ENCODE results near the gene SH3TC2.

Gene SH3TC2

GRCh38 chr5:149056616-149057165, 6.2 kb downstream of the SH3TC2 start:
- DNase-seq = no peak

- DNase-seq = no peak
These were observed 8.4 kb downstream of the SH3TC2 start for GRCh38 chr5:149054416-149054815.

DNA sequence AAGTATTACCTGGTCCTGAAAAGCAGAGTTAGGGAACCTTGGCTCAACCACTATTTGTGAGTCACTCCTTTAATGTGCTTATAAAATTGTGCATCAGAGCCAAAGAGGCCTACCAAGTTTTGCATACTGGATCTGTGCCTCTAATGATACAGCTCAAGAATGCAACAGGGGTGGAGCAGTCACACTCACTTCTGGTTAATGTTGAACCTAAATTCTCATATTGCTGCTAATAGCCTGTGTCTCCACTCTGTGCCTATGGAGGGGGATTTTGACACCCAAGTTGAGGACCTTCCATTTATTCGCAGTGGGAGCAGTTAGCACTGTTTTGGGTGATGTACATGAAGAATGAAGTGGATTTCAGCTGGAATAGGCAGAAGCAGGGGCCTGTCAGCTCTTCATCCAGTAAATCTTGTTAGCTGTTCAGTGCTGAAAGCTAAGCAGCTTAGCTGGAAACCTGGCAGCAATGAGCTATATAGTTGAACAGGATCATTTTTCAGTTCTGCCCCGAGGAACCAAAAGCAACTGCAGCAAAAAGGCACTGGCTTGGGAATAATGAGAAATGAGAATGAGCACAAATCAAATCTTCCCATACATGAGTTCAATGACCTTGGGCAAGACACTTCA, 9.7 kb downstream of the SH3TC2 start:
- no peak for DNase-seq

GRCh38 chr5:149049371-149049781, 13.5 kb downstream of the SH3TC2 start:
- no peak for DNase-seq

GRCh38 chr5:149048811-149049210, 14.1 kb downstream of the SH3TC2 start:
- DNase-seq = no peak

GRCh38 chr5:149047462-149047861, 15.4 kb downstream of the SH3TC2 start:
- no peak for DNase-seq

- DNase-seq = no peak
These were observed 16.5 kb downstream of the SH3TC2 start for GRCh38 chr5:149046196-149046829.

DNA sequence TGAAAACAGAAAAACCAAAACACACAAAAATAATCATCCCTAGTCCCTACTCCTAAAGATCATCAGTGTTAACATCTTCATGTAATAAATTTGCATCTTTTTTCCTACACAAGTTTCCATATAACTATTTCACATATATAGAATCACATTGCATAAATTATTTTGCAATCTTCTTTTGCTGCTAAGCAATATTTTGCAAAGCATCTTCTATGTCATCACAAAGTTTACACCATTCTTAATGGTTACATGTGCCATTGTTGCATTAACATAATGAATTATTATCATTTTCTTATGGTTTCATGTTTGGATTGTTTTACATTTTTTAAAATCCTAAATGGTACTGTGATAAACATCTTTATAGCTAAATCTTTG, 17.8 kb downstream of the SH3TC2 start:
- no peak for DNase-seq

- no peak for DNase-seq
These were observed 18.3 kb downstream of the SH3TC2 start for GRCh38 chr5:149044453-149045088.

DNA sequence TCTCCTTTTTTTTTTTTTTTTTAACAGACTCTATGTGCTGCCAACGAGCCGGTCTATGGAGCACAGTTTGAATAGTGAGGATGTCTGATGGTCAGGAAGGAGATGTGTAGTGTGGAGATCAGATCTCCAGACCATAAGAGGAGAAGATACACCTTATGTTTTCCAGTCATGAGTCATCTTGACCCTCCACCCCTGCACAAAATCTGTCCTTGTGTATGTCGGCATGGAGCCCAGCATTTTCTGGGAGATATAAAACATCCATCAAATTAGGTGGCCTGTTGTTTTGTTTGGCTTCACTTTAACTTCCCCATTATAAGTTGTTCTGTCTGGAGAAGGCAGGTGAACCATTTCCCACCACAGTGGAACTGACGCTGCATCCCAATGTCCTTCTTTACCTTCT, 19.2 kb downstream of the SH3TC2 start:
- no peak for DNase-seq

- DNase-seq = no peak
These were observed 20.0 kb downstream of the SH3TC2 start for GRCh38 chr5:149042865-149043264.

DNA sequence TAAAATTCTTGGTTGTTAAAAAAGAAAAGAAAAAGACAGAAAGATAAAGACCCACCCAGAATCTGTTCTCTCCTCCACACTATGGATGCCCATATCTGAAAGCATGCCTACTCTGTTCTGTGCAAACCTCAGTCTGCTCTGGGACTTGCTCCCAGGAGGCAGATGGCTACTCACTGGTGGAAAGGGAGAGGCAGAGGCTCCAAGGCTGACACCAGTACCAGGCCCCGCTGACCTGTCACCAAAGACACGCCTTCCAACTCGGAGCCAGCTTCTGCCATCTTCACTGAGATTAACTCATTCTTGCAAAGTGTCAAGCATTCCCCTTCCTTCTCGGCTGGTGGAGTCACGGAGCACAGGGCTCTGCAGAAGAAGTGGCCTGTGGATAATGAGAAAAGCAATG, 21.6 kb downstream of the SH3TC2 start:
- DNase-seq = no peak

- DNase-seq = no peak
These were observed 22.4 kb downstream of the SH3TC2 start for GRCh38 chr5:149040421-149040820.

DNA sequence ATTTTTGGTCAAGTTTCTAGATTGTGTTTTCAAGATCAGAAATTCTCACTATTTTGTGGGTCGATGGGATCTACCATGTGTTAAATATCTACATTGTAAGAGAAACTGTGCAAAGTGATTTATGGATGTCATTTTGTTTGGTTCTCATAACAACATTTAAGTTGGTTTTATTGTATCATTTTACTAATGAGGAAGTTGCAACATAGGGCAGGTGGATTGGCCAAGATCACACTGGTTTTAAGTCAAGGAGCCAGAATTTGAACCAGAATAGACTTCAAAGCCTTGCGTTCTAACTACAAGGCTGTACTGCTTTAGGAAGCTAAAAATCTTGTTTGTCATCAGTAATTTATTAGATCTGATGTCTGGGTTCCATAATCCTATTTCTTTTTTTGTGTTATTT, 23.4 kb downstream of the SH3TC2 start:
- DNase-seq = no peak

GRCh38 chr5:149038336-149039080, 24.4 kb downstream of the SH3TC2 start:
- DNase-seq = no peak

DNA sequence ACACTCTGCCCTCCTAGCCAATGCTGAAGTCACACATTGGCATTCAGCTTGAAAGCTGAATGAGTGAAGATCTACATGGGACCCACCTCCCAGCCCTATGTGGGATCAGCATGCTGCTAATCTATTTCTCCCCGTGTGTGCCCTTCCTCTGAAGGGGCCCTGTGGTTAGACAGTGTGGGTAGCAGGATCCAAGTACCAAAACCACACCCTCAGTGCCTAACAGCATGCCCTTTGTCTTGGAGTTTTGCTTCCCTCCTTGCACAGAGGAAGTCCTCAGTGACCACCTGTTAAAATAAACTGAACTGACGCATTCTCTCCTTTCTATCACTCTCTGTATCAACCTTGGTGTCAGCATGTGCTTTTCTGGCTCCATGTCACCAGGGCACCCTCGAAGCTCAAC, 25.0 kb downstream of the SH3TC2 start:
- no peak for DNase-seq

DNA sequence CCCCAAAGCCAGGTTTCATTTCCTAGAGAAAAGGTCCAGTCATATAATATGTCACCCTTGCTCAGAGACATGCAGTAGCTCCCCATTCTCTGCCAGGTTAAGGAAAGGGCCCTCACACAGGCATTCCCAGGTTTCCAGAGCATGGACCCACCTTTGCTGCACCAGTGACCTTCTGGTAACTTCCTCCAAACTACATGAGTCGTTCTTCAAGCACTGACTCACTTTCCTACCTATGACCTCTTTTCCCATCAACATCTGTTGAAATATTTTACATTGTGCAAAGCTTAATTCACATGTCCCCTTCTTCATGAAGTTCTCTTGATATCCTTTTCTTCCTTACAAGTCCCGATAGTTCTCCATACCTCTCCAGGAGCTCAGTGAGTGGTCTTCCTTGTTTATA, 25.9 kb downstream of the SH3TC2 start:
- no peak for DNase-seq

- no peak for DNase-seq
These were observed 26.7 kb downstream of the SH3TC2 start for GRCh38 chr5:149036168-149036567.

- peak; percentile 67 for DNase-seq
These were observed 27.5 kb downstream of the SH3TC2 start for GRCh38 chr5:149035372-149035790.

DNA sequence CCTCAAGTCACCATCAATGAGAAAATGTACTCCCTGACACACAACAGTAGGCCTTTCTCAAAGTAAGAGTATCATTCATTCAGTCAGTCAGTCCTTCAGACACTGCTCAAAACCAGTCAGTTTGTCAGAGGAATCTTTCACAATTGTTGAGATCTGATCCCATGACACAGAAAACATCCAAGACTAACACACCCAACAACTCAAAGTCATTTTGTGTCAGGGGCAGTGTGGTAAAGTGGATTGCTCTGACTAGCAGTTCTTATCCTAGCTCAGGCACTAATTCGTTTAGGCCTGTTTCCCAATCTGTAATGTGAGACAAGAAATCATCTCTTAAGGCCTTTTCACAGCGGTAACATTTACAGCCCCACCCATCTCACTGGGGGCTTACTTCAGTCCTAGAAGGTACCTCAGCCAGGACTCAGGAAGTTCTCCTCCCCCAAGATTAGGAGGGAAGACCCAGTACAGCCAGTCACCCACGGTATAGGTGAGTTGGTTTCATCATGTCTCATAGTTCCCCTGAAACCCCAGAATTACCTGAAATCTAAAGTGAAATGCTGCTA, 31.9 kb downstream of the SH3TC2 start:
- no peak for DNase-seq

GRCh38 chr5:149030392-149030791, 32.5 kb downstream of the SH3TC2 start:
- DNase-seq = no peak

GRCh38 chr5:149028984-149029383, 33.9 kb downstream of the SH3TC2 start:
- DNase-seq = no peak

DNA sequence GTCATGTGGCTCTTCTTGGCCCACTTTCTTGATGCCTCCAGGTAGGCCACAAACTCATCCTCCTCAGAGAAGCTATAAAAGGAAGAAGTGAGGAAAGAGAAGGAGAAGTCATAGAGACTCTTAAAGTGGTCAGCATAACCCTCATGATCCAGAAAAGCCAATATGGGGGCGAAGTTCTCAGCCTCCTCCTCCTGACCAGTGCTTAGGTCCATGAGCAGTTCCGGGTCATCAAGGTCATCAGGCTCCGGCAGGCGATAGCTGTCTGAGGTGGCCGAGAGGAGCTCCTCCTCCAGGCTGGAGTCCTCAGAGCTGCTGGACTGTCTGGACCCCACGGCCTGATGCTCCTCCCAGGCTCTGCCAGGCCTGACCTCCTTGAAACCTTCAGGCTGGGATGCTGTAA, 34.7 kb downstream of the SH3TC2 start:
- no peak for DNase-seq
